HCT116 (cell line): ENCODE results near the gene FAAP100. TPM values are rescaled to one million over a fixed set of nuclear protein-coding genes. Genes with fewer than 3 reads are reported as not detected.

ENCODE experiments used
- ATAC-seq: fragments of 200-7000 bp; cut with Tn5 transposase; 2 replicates; pipeline ENCODE4 v1.9.1; 2020; ENCODE audit warnings: mild to moderate bottlenecking, moderate library complexity
- BruUV-seq: library from RNA; stranded (reverse); fragments of 400-500 nt; replicated peaks from 2 replicates; lab custom pipeline; 2021; lab: Mats Ljungman, UMichigan
- CTCF ChIA-PET: fragments of 300-600 bp; sonication (Branson Sonifier 250); formaldehyde crosslinking; loops from one replicate; lab custom pipeline; 2021; ENCODE audit warnings: antibody characterized with exemption; lab: Charles Lee
- POLR2A ChIA-PET: fragments of 300-600, 350-600 bp; sonication (Branson Sonifier 250); formaldehyde crosslinking; loops from one replicate; lab custom pipeline; 2021; ENCODE audit warnings: antibody characterized with exemption; lab: Charles Lee
- RAD21 ChIA-PET, 2 experiments: fragments of 300-600 bp; sonication (Branson Sonifier 250); formaldehyde crosslinking; loops; one replicate each; lab custom pipeline; 2023; ENCODE audit warnings: low total read pairs in 2 of 2; ENCODE audit not compliant: uncharacterized antibody in 2 of 2, unreplicated experiment in 2 of 2, low non-redundant PET in 1 of 2; lab: Charles Lee
- DNase-seq: peaks from one replicate; pipeline ENCODE4 v3.0.0-alpha.2; 2010; ENCODE audit warnings: low read depth, low spot score
- H2AFZ ChIP-seq: fragments of 200-600 bp; shearing (Covaris generic), sonication (generic); 2 replicates; pipeline ENCODE4 v1.6.1; 2017; ENCODE audit warnings: low read depth, mixed run types, mixed read lengths, antibody characterized with exemption, low read length; ENCODE audit not compliant: poor library complexity, severe bottlenecking
- H3K27ac ChIP-seq: 2 replicates; pipeline ENCODE4 v1.5.1; 2012; ENCODE audit warnings: low read depth, low read length
- H3K27me3 ChIP-seq: fragments of 200-600 bp; sonication (generic); 2 replicates; pipeline ENCODE4 v1.6.1; 2016; ENCODE audit warnings: mixed run types, low read length, mixed read lengths; ENCODE audit not compliant: insufficient read depth
- H3K36me3 ChIP-seq, 2 experiments: fragments of 200-500 bp in 1 of 2; fragments of 200-600 bp in 1 of 2; sonication (Bioruptor generic) in 1 of 2; sonication (generic) in 1 of 2; 2 replicates each; pipeline versions ENCODE4 v1.5.1 to v1.6.1; 2014 to 2016; ENCODE audit warnings: low read length in 2 of 2, inconsistent platforms in 1 of 2, mixed read lengths in 1 of 2, mixed run types in 1 of 2; ENCODE audit not compliant: insufficient read depth in 2 of 2, control insufficient read depth in 1 of 2
- H3K4me1 ChIP-seq, 2 experiments: fragments of 200-600 bp in 1 of 2; sonication (generic) in 1 of 2; 2 replicates each; pipeline versions ENCODE4 v1.5.1 to v1.6.1; 2012 to 2017; ENCODE audit warnings: low read length in 2 of 2, inconsistent platforms in 1 of 2, mild to moderate bottlenecking in 1 of 2, mixed read lengths in 1 of 2, mixed run types in 1 of 2, moderate library complexity in 1 of 2; ENCODE audit not compliant: insufficient read depth in 2 of 2, control insufficient read depth in 1 of 2
- H3K4me2 ChIP-seq: fragments of 200-600 bp; sonication (generic); 2 replicates; pipeline ENCODE4 v1.6.1; 2017; ENCODE audit warnings: mixed run types, low read length, mixed read lengths
- H3K4me3 ChIP-seq, 2 experiments: fragments of 200-600 bp in 1 of 2; sonication (generic) in 1 of 2; replicated peaks in 1 of 2; 2 replicates each; pipeline ENCODE4 v1.5.1; 2011 to 2016; ENCODE audit warnings: low read length in 2 of 2, control low read depth in 1 of 2, low read depth in 1 of 2, mild to moderate bottlenecking in 1 of 2, mixed read lengths in 1 of 2, mixed run types in 1 of 2
- H3K79me2 ChIP-seq: fragments of 200-600 bp; sonication (generic); 2 replicates; pipeline ENCODE4 v1.6.1; 2017; ENCODE audit warnings: mild to moderate bottlenecking, mixed run types, low read length, moderate library complexity, mixed read lengths; ENCODE audit not compliant: insufficient read depth
- H3K9ac ChIP-seq: fragments of 200-600 bp; sonication (generic); 2 replicates; pipeline ENCODE4 v1.6.1; 2016; ENCODE audit warnings: low read length, mixed read lengths
- H3K9me2 ChIP-seq: fragments of 200-600 bp; sonication (generic), shearing (Covaris generic); 2 replicates; pipeline ENCODE4 v1.6.1; 2017; ENCODE audit warnings: mixed run types, mild to moderate bottlenecking, moderate library complexity; ENCODE audit not compliant: insufficient read depth
- H3K9me3 ChIP-seq, 2 experiments: fragments of 200-500 bp in 1 of 2; fragments of 200-600 bp in 1 of 2; sonication (Bioruptor generic) in 1 of 2; sonication (generic) in 1 of 2; 2 replicates each; pipeline ENCODE4 v1.6.1; 2014 to 2017; ENCODE audit warnings: low read length in 2 of 2, mixed read lengths in 2 of 2, inconsistent platforms in 1 of 2, low read depth in 1 of 2, mild to moderate bottlenecking in 1 of 2, mixed run types in 1 of 2, moderate library complexity in 1 of 2; ENCODE audit not compliant: control insufficient read depth in 1 of 2, insufficient read depth in 1 of 2
- H4K20me1 ChIP-seq: fragments of 200-600 bp; sonication (generic), shearing (Covaris generic); 2 replicates; pipeline ENCODE4 v1.6.1; 2017; ENCODE audit warnings: mixed run types, mild to moderate bottlenecking, moderate library complexity; ENCODE audit not compliant: insufficient read depth
- CEBPB ChIP-seq: IDR thresholded peaks from 2 replicates; pipeline ENCODE4 v1.6.1; 2012; ENCODE audit warnings: low read depth
- EZH2 ChIP-seq: fragments of 200-600 bp; sonication (generic); IDR thresholded peaks from 2 replicates; pipeline ENCODE4 v1.6.1; 2017; ENCODE audit warnings: antibody characterized with exemption, mixed run types
- EZH2phosphoT487 ChIP-seq: fragments of 200-600 bp; IDR thresholded peaks from 2 replicates; pipeline ENCODE4 v1.6.1; 2018; ENCODE audit warnings: antibody characterized with exemption, borderline replicate concordance
- JUND ChIP-seq: IDR thresholded peaks from 2 replicates; pipeline ENCODE4 v1.6.1; 2012
- SIN3A ChIP-seq: IDR thresholded peaks from 2 replicates; pipeline ENCODE4 v1.6.1; 2012; ENCODE audit warnings: low read depth
- SRF ChIP-seq: IDR thresholded peaks from 2 replicates; pipeline ENCODE4 v1.6.1; 2012; ENCODE audit warnings: low read depth
- YY1 ChIP-seq: IDR thresholded peaks from 2 replicates; pipeline ENCODE4 v1.6.1; 2011; ENCODE audit warnings: low read length, low read depth, moderate library complexity, mild to moderate bottlenecking; ENCODE audit not compliant: insufficient replicate concordance; ENCODE audit errors: extremely low read depth
- ZFX ChIP-seq: fragments of 450-650 bp; IDR thresholded peaks from 2 replicates; pipeline ENCODE4 v1.6.1; 2017
- intact Hi-C: fragments of 100-400 bp; cut with micrococcal nuclease; formaldehyde crosslinking; loops from 2 replicates; pipeline ENCODE4 v1.10.0; 2022
- total RNA-seq: library from RNA; stranded (reverse); gene quantifications from one replicate; pipeline ENCODE4 v1.2.1, GENCODE V29; 2021; ENCODE audit not compliant: unreplicated experiment
- TF ChIP-seq, protein P1 (sequence below), 3 experiments: fragments of 200-600 bp in 1 of 3; sonication (generic) in 1 of 3; IDR thresholded peaks in 2 of 3; conservative IDR thresholded peaks in 1 of 3; 2 replicates each; pipeline ENCODE4 v1.5.1; 2012 to 2017; ENCODE audit warnings: low read depth in 2 of 3, low read length in 2 of 3, antibody characterized with exemption in 1 of 3, borderline replicate concordance in 1 of 3, control low read depth in 1 of 3, mild to moderate bottlenecking in 1 of 3, mixed read lengths in 1 of 3, mixed run types in 1 of 3, moderate library complexity in 1 of 3; ENCODE audit not compliant: insufficient read depth in 1 of 3
- TF ChIP-seq, protein P2 (sequence below): IDR thresholded peaks from 2 replicates; pipeline ENCODE4 v1.6.1; 2012
- TF ChIP-seq, protein P3 (sequence below): IDR thresholded peaks from 2 replicates; pipeline ENCODE4 v1.6.1; 2012; ENCODE audit warnings: low read depth

FAAP100 gene
- total RNA-seq, 1 experiment from 2014 or later = 53.4 TPM

DNA sequence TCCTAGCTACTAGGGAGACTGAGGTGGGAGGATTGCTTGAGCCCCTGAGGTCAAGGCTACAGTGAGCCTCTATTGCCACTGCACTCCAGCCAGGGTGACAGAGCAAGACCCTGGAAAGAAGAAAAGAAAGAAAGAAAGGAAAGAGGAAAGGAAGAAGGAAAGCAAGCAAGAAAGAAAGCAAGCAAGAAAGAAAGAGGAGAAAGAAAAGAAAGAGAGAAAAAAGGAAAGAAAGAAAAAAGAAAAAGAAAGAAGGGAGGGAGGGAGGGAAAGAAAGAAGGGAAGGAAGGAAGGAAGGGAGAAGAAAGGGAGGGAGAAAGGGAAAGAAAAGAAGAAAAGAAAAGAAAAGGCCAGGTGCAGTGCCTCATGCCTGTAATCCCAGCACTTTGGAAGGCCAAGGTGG, 48.5 kb downstream of the FAAP100 start:
- TF ChIP-seq SRF (no peak), SIN3A (no peak), JUND (no peak), EZH2 (no peak), CEBPB (no peak), EZH2phosphoT487 (no peak), ZFX (no peak), YY1 (no peak)
- TF ChIP-seq, protein P1, sequence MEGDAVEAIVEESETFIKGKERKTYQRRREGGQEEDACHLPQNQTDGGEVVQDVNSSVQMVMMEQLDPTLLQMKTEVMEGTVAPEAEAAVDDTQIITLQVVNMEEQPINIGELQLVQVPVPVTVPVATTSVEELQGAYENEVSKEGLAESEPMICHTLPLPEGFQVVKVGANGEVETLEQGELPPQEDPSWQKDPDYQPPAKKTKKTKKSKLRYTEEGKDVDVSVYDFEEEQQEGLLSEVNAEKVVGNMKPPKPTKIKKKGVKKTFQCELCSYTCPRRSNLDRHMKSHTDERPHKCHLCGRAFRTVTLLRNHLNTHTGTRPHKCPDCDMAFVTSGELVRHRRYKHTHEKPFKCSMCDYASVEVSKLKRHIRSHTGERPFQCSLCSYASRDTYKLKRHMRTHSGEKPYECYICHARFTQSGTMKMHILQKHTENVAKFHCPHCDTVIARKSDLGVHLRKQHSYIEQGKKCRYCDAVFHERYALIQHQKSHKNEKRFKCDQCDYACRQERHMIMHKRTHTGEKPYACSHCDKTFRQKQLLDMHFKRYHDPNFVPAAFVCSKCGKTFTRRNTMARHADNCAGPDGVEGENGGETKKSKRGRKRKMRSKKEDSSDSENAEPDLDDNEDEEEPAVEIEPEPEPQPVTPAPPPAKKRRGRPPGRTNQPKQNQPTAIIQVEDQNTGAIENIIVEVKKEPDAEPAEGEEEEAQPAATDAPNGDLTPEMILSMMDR (IDR thresholded peaks at IDR 0.05 in 2 of 3, conservative IDR thresholded peaks at IDR 0.05 in 1 of 3; ENCODE audit: borderline replicate concordance in 1 of 3, insufficient read depth in 1 of 3, low read depth in 2 of 3, low read length in 2 of 3) = no peak
- TF ChIP-seq, protein P2, sequence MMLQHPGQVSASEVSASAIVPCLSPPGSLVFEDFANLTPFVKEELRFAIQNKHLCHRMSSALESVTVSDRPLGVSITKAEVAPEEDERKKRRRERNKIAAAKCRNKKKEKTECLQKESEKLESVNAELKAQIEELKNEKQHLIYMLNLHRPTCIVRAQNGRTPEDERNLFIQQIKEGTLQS = no peak
- TF ChIP-seq, protein P3, sequence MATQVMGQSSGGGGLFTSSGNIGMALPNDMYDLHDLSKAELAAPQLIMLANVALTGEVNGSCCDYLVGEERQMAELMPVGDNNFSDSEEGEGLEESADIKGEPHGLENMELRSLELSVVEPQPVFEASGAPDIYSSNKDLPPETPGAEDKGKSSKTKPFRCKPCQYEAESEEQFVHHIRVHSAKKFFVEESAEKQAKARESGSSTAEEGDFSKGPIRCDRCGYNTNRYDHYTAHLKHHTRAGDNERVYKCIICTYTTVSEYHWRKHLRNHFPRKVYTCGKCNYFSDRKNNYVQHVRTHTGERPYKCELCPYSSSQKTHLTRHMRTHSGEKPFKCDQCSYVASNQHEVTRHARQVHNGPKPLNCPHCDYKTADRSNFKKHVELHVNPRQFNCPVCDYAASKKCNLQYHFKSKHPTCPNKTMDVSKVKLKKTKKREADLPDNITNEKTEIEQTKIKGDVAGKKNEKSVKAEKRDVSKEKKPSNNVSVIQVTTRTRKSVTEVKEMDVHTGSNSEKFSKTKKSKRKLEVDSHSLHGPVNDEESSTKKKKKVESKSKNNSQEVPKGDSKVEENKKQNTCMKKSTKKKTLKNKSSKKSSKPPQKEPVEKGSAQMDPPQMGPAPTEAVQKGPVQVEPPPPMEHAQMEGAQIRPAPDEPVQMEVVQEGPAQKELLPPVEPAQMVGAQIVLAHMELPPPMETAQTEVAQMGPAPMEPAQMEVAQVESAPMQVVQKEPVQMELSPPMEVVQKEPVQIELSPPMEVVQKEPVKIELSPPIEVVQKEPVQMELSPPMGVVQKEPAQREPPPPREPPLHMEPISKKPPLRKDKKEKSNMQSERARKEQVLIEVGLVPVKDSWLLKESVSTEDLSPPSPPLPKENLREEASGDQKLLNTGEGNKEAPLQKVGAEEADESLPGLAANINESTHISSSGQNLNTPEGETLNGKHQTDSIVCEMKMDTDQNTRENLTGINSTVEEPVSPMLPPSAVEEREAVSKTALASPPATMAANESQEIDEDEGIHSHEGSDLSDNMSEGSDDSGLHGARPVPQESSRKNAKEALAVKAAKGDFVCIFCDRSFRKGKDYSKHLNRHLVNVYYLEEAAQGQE = no peak
- ChIA-PET POLR2A (interaction anchor here (1.5 kb wide), 1 partner anchor 9 kb away, joined by 4 read pairs; the partner anchor contains the start of gene ACTG1), RAD21 (no interaction called here), CTCF (no interaction called here)
- Histone ChIP-seq H3K27ac (no peak overlapping the region), H4K20me1 (no peaks in the 10 kb centered on the region), H3K79me2 (no peaks in the 10 kb centered on the region), H3K9ac (no peak overlapping the region), H3K36me3 (no peaks in the 10 kb centered on the region), H3K4me2 (no peak overlapping the region), H3K4me1 (peaks cover 0 to 12% of the 10 kb centered on the region in 2 experiments; a peak in 1 of 4 replicates), H2AFZ (no peak overlapping the region), H3K9me3 (no peaks in the 10 kb centered on the region), H3K9me2 (no peaks in the 10 kb centered on the region), H3K4me3 (no peak overlapping the region), H3K27me3 (no peaks in the 10 kb centered on the region)
- no TSS peak for BruUV-seq
- ATAC-seq = no peak
- DNase-seq = no peak
- intact Hi-C loops = no loop called here
